GM19452 (cell line): ENCODE measurements around the gene BGN.

ENCODE experiments used
- ATAC-seq: cut with Tn5 transposase; IDR thresholded peaks from one replicate; pipeline ENCODE4 v1.9.1; 2021; ENCODE audit not compliant: unreplicated experiment

The BGN gene

GRCh38 chrX:153524234-153524633 is 29.5 kb downstream of the BGN start:
- no peak for ATAC-seq

- ATAC-seq = no peak
These were observed 30.7 kb downstream of the BGN start for GRCh38 chrX:153525451-153525850.

DNA sequence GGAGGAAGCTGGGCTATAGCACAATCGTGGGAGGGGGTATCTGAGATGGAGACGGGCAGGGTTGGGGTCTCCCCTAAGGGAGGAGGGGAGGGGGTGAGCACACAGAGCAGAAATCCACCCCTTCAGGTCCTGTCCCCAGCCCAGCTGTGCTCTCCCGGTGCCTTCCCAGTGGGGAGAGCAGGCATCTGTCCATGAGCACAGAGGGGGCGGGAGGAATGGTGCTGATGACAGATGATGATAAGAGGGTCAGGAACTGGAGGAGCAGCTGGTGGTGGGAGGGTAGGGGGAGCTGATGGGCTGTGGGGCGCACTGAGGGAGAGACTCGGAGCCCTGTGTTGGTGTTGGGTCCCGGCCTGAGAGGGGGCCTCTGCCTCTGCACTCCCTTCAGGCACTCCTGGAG is 31.3 kb downstream of the BGN start:
- no peak for ATAC-seq

GRCh38 chrX:153526801-153527200 is 32.0 kb downstream of the BGN start:
- no peak for ATAC-seq

GRCh38 chrX:153527208-153527607 is 32.4 kb downstream of the BGN start:
- ATAC-seq = no peak

GRCh38 chrX:153530411-153531129 is 35.8 kb downstream of the BGN start:
- ATAC-seq = no peak

DNA sequence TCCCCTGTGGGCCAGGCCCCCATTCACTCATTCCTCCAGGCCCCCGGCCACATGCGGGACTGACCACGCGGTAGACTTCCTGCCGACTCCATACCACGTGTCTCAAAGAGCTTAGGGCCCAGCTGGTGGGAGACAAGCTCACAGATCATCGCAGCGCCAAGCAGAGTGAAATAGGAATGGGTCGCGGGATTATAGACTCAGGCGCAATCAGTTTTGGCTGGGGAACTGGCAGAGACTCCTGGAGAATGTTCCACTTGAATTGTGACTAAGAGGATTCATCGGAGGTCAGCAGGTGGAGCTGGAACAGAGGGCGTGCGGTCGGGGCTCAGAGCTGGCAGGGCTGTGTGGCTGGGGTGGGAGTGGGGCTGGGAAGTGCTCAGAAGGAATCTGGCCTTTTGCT is 38.3 kb downstream of the BGN start:
- no peak for ATAC-seq

DNA sequence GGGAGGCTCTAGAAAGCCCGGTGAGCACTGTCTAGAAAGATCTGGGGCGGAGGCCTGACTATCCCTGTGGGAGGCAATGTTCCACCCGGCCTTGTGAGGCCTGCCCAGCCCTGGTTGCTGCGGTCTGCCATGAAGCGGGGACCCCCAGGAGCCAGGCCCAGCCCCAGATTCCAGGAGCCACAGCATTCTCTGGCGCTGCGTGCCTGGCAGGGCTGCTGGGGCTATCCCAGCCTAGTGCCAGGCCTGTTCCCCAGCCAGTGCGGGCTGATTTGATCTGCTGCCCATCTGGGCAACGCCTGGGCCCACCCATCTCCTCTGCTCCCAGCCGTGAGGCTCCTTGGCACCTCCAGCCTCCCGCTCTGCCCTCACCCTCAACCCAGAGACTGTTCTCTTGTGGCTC is 42.3 kb downstream of the BGN start:
- no peak for ATAC-seq

DNA sequence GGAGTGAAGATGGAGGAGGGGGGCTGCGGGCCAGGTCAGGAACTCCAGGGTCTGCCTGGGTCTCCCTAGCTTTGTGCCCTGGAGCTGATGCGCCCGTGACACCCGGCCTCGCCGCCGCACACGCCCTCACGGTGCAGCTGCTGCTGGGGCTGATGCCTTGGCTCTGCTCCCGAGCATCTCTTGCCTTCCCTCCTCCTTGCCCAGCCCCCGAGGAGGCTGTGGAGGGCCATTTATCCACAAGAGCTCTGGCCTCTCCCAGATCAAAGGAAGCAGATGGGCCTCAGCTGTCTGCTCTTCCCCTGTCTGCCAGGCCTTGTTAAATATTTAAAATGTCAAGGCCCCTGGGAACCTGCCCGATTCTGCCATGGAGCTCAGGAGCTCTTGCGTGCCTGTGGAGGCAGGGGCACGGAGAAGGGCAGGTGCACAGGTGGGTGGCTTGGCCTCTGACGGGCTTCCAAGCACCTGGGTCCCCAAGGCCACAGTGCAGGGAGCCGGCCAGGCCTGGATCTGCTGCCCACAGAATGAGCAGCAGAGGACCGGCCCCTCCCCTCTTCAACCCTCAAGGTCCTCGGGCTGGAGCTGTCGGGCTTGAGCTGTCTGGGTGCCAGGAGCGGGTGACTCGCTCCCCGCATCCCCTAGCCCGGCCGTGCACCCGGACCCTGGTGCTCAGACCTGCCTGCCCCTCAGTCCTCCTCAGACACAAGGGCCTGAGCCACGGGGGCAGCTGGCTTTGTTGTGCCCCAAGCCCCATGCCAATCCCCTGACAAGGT is 42.9 kb downstream of the BGN start:
- ATAC-seq = no peak

GRCh38 chrX:153538424-153538823 is 43.6 kb downstream of the BGN start:
- no peak for ATAC-seq

- no peak for ATAC-seq
These were observed 44.6 kb downstream of the BGN start for GRCh38 chrX:153539171-153539978.

DNA sequence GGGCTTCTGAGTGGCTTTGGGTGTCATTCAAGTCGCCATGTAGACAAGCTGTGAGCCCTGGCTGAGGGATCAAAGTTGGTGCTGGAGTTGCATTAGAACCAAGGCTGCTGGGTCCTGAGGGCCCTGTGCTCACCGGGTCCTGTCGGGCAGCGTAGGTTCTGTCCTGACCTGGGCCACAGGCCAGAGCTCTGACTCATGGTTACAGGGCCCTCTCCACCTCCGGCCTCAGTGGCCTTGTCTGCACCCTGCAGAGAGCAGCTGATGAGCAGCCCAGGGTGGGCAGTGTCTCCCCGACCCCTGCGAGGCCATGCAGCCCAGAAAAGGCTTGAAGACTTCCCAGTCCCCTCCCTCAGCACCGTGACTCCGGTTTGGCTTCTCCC is 45.2 kb downstream of the BGN start:
- ATAC-seq = no peak

GRCh38 chrX:153544727-153545126 is 49.9 kb downstream of the BGN start:
- no peak for ATAC-seq

DNA sequence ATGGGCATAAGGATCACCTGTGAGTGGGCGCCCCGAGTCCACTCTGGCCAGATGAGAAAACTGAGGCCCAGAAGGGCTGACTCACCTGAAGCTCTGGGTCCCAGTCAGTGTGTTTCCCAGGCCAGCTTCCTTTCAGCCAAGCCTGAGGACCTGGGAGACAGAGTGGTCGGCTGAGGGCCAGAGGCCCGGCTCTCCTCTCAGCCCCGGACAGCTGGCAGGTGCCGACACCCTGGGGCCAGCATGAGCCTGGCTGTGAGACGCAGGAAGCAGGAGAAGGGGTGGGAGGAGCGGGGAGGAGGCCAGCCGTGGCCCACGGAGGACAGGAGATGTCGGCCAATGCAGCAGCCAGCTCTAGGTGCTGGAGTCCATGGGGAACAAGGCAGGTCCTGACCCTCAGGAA is 51.6 kb downstream of the BGN start:
- no peak for ATAC-seq

DNA sequence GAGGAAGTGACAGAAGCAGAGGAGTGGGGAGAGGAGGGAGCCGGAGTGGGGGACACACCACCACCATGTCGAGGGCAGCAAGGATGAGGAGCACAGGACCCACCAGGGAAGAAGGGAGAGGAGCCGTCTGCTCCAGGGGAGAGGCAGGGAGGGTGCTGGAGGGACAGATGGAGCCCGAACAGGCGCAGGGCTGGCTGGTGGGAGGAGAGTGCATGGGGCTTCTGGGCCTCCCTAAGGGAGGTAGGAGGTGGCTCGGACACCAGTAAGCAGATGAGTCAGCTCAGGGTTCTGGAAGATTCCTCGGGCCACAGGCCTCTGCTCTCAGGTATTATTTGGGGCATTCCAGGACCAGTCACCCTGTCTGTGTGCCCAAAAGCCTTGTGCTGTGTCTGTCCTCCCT is 52.4 kb downstream of the BGN start:
- ATAC-seq = no peak

DNA sequence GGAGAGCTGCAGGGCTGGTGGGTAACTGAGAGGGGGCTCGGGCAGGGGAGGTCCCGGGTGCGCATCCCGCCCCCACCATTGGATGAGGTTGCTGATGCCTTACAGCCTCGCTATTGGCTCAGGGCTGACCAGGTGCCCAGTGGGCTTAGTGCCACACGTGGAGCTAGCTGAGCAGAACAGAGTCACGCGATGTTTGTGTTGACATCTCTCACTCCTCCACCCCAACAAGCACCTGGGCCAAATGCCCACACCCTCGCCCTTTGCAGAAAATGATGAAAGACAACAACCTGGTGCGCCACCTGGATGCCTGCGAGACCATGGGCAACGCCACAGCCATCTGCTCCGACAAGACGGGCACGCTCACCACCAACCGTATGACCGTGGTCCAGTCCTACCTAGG is 54.5 kb downstream of the BGN start:
- no peak for ATAC-seq

DNA sequence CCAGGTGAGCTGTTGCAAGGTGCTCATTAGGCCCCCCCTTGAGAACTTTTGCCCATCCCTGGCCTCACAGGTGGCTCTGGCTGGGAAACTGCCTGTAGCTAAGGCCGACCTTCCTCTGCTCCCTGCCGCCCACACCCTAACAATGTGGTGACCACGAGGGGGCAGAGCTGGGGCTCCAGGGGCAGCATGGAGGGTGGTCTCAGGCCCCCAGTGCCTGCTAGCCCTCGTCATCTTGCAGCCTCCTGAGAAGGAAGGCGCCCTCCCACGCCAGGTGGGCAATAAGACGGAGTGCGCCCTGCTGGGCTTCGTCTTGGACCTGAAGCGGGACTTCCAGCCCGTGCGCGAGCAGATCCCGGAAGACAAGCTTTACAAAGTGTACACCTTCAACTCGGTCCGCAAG is 55.0 kb downstream of the BGN start:
- no peak for ATAC-seq

GRCh38 chrX:153551135-153551534 is 56.4 kb downstream of the BGN start:
- no peak for ATAC-seq

GRCh38 chrX:153554519-153555167 is 59.9 kb downstream of the BGN start:
- ATAC-seq = no peak

GRCh38 chrX:153556767-153557166 is 62.0 kb downstream of the BGN start:
- ATAC-seq = no peak

DNA sequence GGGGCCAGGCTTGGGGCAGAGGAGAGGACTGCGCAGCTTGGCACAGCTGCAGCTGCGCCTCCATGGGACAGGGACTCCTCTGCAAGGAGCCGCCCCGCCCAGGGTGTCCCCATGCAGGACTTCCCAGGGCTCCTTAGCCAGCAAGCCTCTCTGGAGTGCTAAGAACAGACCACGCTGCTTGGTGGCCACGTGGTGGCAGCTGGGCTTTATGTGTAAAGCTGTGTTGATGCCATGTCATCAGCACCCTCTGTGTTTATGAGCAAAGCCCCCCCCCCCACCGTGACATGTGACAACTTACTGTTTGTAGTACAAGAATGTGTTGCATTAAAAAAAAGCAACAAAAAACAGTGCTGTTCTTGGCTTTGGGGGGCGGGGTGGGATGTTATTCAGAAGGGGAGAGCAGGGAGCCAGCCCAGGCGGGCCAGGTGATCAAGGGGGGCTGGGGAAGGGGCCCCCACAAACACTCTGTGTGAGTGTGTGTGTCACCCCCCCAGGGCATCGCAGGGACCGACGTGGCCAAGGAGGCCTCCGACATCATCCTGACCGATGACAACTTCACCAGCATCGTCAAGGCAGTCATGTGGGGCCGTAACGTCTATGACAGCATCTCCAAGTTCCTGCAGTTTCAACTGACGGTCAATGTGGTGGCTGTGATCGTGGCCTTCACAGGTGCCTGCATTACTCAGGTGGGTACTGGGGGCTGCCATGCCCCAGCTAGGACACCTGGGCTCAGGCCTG is 63.0 kb downstream of the BGN start:
- ATAC-seq = no peak
